ENCODE measurements around the gene SYTL1. TPM values are rescaled to one million over a fixed set of nuclear protein-coding genes. Genes with fewer than 3 reads are reported as not detected.

The SYTL1 gene
- total RNA-seq, 1 donor from 2014 or later, result under 0.01 TPM

DNA sequence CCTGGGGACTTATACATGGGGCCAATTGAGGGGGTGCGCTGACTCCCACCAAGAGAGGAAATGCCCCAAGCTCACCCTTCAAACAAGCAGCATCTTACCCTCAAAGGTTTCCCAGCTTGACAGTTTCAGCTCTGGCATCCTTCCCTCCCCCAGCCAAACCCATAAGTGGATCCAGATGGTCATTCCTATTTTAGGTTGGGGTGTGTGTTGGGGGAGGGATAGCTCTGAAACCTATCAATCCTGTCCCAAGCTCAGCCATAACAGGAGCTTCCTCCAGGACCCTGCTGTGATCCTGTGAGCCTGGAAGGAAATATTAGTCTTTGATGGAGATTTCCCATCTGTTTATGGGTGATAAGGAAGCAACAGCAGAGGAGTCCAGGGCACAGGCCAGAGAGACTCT lies 23.2 kb upstream of the SYTL1 start:
- no peak for DNase-seq (ENCODE audit: low read depth, low spot score)

DNA sequence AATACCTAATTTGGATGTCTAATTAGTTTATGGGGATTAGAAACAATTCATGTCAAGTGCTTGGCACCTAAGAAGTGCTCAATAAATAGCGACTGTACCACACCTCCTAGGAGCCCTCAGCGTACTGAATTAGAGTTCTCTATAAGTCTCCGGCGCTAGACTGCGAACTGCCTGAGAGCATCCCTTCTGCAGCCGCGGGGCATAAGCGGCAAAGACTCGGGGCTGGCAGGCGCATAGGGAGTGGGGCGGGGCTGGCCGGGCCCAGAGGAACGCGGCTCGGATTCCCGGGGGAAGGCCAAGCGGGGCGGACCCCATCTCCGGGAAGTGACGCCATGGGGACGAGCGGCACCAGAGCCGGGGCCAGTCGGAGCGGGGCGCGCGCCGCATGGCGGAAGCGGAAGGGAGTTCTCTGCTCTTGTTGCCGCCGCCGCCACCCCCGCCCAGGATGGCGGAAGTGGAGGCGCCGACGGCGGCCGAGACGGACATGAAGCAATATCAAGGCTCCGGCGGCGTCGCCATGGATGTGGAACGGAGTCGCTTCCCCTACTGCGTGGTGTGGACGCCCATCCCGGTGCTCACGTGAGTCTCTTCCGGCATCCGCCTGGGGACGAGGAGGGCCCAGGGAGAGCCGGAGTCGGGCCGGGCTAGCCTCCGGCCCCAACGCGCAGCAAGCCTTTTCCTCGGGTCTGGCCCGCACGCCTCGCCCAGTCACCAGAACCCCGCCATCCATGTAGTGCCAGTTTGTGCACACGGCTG lies 19.8 kb upstream of the SYTL1 start, which contains the start of gene TMEM222:
Gene TMEM222 (plus strand): TSS at position 351 of the 756 bp plus-strand sequence. CDS start 35 bp downstream, at position 386.
- DNase-seq (ENCODE audit: low read depth, low spot score), result peak; percentile 89

DNA sequence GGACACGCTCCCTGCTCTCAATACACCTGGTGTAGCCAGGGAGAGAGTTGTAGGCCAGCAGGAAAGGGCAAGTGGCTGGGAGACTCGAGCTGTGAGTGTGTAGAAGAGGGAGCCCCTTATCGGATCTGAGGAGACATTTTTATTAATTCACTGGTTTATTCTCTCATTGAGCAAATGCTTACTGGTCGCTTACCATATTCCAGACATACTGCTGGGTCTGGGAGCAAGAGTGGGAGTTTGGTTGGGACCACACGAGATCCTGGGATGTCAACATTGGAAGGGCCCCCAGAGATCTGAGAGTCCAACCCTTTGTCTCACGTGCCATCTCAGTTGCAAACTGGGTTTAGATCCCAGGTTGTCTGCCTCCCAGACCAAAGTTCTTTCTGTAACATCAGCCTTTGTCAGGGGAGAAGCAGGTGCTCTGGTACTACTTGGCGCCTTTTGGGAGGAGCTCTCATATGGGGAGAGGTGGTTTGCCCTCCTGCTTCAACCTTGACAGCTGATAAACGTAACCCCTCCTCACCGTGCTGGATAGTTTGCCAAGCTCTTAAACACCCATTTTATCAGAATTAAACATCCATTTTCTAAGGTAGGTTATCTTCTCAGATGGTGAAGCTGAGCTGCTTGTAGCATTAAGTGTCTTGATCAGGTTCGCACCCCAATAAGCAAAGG lies 19.1 kb upstream of the SYTL1 start:
- DNase-seq (ENCODE audit: low read depth, low spot score), result no peak

DNA sequence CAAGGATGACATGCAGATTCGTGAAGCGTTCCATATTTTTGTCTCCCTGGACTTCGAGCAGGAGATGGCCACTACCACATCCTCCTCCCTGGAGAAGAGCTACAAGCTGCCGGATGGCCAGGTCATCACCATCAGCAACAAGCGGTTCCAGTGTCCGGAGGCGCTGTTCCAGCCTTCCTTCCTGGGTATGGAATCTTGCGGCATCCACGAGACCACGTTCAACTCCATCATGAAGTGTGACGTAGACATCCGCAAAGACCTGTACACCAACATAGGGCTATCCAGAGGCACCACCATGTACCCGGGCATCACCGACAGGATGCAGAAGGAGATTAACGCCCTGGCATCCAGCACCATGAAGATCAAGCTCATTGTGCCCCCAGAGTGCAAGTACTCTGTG lies 16.5 kb upstream of the SYTL1 start:
- no peak for DNase-seq (ENCODE audit: low read depth, low spot score)

DNA sequence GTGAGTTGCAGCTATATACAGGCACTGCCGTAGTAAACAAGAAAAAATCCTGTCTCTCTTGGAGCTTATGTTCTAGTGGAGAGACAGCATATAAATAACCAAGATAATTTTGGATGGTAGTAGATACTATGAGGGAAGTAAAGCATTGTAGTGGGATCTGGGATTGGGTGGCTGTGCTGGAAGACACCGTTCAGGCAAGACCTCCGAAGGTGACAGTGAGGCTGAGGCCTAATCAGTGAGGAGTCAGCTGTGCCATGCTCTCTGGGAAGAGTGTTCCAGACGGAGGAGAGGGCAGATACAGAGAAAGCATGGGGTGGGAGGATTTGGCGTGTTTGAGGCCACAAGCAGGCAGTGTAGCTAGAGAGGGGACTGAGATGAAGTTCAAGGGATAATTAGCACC lies 13.9 kb upstream of the SYTL1 start:
- no peak for DNase-seq (ENCODE audit: low read depth, low spot score)

DNA sequence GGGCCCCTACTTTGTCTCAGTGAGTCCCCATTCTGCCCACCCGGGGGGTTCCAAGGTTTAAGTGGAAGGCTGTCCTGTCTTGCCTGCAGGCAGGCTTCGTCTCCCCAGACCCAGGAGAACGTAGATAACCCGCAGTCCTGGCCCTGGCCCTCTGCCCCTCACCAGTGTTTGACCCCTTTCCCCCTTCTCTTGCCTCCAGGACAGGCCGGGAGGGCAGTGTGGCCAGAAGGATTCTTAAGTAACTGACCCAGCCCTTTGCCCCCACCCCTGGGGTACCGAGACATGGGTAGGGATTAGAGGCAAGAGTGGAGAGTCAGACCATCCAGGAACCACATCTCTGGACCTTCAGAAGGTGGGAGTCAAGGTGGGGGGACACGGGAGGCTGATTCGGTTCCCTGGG lies 11.0 kb upstream of the SYTL1 start:
- DNase-seq (ENCODE audit: low read depth, low spot score), result no peak

DNA sequence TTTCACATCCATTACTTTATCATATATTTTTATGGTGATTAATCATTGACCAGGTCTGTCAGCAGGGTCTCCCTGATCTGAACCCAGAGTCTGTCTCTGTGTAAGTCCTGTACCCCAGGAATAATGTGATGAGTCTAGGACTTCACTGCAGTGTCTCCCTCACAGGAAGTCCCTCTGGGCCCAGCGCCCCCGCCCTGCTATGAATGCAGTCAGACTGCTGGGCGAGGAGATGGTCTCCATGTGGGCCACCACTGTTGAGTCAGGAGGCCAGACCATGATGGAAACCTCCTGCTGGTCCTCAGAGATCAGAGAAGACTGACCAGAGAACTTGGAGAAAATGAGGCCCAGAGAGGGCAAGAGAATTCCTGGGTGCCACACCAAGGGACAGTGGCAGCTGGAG lies 10.4 kb upstream of the SYTL1 start:
- no peak for DNase-seq (ENCODE audit: low read depth, low spot score)

DNA sequence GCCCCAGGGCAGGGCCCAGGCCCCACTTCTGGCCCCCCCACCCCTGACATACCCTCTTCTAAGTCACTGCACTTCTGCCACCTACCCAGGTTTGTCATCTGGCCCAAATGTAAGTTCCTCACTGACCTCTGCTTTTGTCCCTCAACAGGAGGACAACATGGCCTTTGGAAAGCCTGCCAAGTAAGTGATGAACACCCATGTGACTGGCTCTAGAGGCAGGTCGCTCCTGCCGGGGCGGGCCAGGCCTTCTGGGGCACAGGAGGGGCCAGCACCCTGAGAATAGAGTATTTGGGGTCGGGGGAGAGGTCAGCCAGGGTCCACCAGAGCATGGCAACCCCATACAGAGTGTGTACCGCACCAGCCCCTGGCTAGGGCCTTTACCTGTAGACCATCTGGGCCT lies 9.9 kb upstream of the SYTL1 start:
- no peak for DNase-seq (ENCODE audit: low read depth, low spot score)

DNA sequence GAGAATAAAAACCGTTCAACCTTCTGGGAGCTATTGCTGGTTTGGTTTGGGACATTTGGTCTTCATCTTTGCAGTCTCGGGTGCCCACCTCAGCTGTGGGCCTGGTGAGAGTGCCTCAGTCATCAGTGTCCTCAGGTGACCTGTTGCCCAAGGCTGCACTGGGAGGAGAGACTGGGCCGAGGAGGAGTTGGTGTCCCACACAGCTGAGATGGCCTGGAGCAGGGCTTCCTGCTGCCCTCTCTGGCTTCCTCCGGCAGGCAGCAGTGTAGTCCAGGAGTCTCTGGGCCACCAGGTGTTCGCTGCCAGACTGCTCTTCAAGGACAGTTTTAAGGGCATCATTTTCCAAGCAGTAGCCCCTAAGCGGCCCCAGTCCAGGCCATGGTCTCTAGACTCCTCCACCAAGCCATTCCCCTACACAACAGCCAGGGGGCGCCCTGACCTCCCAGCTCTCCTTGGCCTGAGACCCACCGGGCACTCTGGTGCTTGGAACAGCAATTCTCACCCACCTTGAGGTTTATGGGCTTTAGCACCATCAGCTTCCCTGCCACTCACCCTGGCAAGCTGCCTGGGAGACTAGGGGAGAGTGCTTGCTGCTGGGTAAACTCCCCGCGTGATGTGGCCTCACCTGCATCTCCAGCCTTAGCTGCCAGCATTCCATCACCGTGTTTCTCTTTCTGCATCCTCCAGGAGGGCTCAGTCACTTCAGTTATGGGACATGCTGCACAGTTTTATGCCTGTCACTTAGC lies 9.1 kb upstream of the SYTL1 start:
- DNase-seq (ENCODE audit: low read depth, low spot score), result no peak

DNA sequence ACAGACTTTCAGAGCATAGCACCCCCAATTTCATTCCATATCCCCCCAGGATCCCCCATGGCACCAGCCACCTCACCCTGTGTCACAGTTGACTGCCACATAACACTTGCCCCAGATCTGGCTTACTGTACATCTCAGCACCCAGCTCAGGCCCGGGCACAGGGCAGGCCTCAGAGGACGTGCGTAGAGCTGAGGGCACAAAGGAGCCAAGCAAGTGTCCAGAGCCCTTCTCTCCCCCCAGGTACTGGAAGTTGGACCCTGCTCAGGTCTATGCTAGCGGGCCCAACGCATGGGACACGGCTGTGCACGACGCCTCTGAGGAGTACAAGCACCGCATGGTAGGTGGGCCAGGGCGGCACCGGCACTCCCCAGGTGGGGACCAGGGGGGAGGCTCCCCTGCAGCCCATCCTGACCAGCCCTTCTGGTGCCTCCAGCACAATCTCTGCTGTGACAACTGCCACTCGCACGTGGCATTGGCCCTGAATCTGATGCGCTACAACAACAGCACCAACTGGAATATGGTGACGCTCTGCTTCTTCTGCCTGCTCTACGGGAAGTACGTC lies 8.0 kb upstream of the SYTL1 start:
- no peak for DNase-seq (ENCODE audit: low read depth, low spot score)

DNA sequence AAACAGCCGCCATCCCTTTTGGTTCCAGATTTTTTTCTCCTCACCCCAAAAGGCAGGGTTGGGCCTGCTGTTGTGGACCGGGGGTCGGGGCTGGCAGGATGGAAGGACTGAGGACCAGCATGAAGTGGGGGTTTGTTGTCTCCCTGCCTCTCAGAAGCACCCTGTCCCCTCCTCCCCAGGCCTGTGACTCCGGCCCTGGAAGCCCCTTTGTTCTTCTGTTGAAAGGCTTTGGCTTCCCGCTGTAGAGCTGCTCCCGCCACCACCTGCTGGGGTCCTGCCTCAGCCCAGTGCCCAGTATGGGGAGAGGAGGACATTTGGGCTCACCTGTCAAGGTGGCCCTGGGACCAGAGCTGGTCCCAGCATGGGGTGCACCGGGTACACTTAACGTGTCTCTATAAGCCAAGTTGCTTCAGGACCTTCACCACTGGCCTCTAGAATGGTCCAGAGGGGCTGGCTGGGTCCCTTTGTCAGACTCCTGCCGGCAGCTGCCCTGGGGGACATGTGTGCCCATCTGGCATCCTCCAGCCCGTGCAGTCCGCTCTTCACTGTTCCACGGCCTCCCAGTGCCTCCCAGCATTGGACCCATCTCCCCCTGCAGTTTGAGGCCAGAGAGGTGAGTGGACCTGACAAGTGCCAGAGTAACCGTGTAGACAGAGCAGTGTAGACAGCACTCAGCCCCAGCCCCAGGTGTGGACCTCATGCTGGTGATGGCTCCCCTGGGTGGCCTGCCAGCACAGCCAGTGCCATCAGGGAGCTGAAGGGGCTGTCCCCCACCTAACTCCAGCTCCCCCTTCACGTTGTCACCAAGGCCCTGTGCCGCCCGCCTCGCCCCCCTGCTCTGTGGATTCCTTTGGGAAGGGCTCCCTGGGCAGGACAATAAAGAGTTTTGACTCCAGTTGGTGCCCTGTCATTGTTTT lies 6.1 kb upstream of the SYTL1 start:
- no peak for DNase-seq (ENCODE audit: low read depth, low spot score)

DNA sequence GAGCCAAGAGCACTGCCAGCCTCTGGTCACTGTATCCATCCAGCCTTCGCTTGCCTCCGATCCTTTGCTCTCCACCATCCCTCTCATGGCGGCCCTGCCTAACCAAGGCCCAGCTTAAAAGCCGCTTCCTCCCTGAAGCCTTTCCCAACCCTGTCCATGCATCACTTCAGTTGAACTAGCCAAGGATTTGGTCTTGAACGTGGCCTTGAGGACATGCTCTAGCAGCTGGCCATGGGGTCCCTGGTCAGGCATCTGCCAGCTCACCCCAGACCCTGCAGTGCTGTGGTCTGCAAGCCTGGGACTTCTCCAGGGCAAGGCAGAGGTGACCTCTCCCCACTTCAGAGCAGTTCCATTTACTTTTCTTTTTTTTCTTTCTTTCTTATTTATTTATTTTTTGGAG lies 5.1 kb upstream of the SYTL1 start:
- DNase-seq (ENCODE audit: low read depth, low spot score), result no peak

DNA sequence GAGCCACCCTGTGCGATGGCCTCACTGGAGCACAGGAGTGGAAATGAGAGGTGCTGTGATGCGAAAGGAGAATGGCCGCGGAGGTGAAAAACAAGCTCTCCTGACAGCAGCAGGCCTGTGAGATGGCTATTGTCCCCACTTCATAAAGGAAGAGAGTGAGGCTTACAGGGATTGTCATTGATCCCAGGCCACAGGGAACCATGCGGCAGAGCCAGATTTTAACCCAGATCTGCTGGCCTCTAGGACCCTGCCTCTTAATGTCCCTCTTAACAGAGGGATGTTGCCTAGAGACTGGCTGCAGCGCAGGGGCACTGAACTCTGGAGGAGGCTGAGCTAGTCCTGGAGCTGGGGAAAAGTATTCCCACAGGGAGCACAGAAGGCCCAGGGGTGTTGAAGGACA lies 3.1 kb upstream of the SYTL1 start:
- DNase-seq (ENCODE audit: low read depth, low spot score), result no peak

DNA sequence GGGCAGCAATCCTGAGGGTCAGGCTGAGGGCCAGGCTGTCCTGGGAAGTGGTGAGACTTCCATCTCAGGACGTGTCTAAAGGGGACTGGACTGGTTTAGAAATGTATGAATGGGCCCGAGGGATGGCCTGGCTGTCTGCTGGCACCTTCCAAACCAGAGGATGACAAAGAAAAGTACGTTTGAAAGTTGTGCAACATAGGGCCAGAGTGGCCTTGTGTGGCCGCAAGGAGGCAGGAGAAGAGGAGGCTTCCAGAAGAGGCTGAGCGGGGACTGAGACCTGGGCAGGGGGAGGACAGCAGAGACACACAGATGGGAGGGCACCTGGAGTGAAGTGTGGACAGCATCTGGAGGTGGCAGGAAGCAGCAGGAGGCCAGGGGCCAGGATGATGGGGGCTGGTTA lies 2.6 kb upstream of the SYTL1 start:
- DNase-seq (ENCODE audit: low read depth, low spot score), result no peak

DNA sequence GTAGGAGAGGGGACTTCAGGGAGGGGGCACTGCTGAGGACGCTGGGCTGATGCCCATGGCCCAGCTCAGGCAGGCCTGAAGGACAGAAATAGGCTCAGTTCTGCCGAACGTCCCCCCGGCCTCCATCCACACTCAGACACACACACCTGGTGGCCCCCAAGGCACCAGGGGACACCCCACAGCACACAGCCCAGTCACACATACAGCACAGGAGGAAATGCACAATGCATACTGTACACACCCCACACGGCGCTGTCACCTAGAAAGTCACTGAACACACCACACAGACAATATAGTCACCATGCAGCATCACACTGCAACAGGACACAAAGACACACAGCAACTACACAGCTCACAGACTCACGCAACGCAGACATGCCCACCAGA lies 562 bp downstream of the SYTL1 start:
- no peak for DNase-seq (ENCODE audit: low read depth, low spot score)

DNA sequence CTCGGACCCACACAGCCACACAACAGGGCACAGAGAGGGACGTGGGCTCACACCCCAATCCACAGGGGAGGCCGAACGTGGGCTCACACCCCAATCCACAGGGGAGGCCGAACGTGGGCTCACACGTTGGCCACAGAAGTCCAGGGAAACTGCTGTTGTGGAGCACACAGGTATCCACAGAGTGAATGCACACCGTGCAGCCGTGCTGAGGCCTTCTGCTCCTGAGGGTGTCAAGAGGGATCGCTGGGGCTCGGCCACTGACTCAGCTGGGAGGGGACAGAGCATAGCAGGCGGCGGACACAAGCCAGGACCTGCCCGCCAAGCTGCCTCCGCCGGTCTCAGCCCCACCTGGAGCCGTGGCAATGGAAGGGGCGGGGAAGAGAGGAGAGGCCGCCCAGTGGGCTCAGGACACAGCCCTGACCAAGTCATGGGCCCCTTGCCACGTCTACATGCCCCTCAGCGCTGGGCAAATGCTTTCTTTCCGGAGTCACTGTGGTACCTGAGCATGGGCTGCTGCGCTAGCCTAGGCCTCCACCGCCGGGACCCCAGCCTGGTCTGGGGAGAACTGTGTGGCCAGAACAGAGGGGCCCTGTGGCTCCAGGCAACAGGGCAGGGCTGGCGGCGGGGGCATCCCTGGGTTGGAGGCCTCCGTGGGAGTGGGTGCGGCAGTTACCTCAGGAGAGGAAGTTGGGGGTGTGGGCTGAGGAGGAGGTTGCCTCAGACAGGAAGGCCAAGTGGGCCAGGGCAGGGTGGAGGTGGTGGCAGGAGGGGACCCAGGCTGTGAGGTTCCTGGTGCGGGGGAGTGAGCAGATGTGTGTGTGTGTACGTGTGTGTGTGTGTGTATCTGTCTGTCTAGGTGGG lies 1.2 kb downstream of the SYTL1 start:
- DNase-seq (ENCODE audit: low read depth, low spot score), result no peak

DNA sequence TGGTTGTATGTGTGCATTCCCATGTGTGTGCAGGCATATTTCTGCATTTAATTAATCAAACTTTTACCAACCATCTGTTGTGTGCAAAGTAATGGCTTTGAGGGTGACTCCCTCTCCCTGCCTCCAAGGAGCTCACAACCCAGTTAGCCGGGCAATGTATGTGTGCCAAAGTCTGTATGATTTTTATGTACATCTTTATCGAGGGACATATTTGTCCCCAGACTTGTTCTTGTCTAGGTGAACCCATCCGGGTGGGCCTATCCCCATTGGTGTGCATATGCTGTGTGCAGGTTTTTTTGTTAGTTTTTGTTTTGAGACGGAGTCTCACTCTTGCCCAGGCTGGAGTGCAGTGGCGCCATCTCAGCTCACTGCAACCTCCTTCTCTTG lies 1.8 kb downstream of the SYTL1 start:
- DNase-seq (ENCODE audit: low read depth, low spot score), result no peak

DNA sequence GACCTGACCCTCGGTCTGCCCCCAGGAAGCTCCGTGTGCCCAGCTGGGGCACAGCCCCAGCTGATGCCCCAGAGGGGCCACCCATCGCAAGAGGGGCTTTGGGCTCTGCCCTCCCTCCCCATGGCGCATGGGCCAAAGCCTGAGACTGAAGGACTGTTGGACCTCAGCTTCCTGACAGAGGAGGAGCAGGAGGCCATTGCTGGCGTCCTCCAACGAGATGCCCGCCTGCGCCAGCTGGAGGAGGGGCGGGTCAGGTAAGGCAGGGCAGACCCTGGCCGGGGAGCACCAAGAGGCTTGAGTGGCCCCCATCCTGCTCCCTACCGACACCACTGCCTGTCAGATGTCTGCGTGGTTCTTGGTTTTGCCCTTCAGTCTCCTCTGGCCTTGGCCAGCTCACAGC lies 3.5 kb downstream of the SYTL1 start:
- DNase-seq (ENCODE audit: low read depth, low spot score), result no peak

DNA sequence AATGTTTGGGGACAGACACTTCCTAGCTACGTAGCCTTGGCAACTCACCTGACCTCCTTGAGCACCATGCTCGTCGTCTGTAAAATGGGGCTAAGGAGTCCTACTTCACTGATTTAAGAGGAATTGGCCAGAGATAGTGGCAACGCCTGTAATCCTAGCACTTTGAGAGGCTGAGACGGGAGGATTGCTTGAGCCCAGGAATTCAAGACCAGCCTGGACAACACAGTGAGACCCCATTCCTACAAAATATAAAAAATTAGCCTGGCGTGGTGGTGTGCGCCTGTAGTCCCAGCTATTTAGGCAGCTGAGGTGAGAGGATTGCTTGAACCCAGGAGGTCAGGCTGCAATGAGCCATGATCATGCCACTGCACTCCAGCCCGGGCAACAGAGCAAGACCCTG lies 4.5 kb downstream of the SYTL1 start:
- DNase-seq (ENCODE audit: low read depth, low spot score), result no peak

DNA sequence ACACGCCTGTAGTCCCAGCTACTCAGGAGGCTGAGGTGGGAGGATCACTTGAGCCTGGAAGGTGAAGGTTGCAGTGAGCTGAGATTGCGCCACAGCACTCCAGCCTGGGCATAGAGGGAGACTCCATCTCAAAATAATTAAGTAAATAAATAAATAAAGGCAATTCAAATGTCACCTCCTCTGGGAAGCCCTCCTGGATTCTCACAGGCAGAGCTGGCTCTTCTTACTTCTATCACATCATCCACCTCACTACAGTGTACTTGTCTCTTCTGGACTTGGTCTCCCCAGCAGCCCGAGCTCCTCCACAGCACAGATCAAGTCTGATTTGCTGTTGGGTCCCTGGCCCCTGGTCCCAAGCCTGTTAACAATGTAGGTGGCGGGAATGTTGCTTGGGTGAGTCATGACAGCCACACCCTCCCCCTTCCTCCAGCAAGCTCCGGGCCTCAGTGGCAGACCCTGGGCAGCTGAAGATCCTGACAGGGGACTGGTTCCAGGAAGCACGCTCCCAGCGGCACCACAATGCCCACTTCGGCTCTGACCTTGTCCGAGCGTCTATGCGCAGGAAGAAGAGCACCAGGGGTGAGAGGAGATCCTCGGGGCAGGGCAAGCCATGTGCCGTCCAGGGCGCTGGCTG lies 5.3 kb downstream of the SYTL1 start:
- no peak for DNase-seq (ENCODE audit: low read depth, low spot score)

Data from pulmonary artery endothelial cell (primary cell).